ENCODE measurements around the gene BICC1.
A peak's percentile ranks its signal among the peaks of the same experiment; 100 is the strongest.

BICC1 gene

GRCh38 chr10:58531084-58531695, 18.5 kb downstream of the BICC1 start:
- in situ Hi-C loops (cut with HindIII; ENCODE audit: low pct_ligation_motif_present, low sequenced_read_pairs): no loop called here
- no peaks in the 10 kb centered on the region for H3K36me3 ChIP-seq (replicated peaks)
- H3K27me3 ChIP-seq (replicated peaks): no peaks in the 10 kb centered on the region
- no peak overlapping the region for H3K4me3 ChIP-seq (ENCODE audit: low read depth, low read length)
- H3K27ac ChIP-seq: no peak overlapping the region
- peak; percentile 82 for DNase-seq
- TF ChIP-seq, protein P1, sequence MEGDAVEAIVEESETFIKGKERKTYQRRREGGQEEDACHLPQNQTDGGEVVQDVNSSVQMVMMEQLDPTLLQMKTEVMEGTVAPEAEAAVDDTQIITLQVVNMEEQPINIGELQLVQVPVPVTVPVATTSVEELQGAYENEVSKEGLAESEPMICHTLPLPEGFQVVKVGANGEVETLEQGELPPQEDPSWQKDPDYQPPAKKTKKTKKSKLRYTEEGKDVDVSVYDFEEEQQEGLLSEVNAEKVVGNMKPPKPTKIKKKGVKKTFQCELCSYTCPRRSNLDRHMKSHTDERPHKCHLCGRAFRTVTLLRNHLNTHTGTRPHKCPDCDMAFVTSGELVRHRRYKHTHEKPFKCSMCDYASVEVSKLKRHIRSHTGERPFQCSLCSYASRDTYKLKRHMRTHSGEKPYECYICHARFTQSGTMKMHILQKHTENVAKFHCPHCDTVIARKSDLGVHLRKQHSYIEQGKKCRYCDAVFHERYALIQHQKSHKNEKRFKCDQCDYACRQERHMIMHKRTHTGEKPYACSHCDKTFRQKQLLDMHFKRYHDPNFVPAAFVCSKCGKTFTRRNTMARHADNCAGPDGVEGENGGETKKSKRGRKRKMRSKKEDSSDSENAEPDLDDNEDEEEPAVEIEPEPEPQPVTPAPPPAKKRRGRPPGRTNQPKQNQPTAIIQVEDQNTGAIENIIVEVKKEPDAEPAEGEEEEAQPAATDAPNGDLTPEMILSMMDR (IDR thresholded peaks at IDR 0.05; ENCODE audit: low read depth, low read length, missing control alignments): peak; percentile 85

DNA sequence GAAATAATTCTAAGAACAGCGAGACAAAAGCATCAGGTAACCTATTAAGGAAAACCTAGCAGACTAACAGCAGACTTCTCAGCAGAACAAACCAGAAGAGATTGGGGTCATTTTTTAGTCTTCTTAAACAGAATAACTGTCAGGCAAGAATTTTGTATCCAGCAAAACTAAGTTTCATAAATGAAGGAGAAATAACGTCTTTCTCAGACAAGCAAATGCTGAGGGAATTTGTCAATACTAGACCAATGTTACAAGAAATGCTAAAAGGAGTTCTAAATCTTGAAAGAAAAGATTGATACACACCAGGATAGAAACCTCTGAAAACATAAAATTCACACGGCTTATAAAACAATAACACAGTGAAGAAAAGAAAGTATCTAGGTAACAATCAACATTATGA, 22.6 kb downstream of the BICC1 start:
- Histone ChIP-seq H3K4me3 (ENCODE audit: low read depth, low read length) (no peak overlapping the region), H3K27ac (no peak overlapping the region), H3K27me3 (replicated peaks) (no peaks in the 10 kb centered on the region), H3K36me3 (replicated peaks) (no peaks in the 10 kb centered on the region)
- TF ChIP-seq, protein P1 (IDR thresholded peaks at IDR 0.05; ENCODE audit: low read depth, low read length, missing control alignments): no peak
- no peak for DNase-seq
- in situ Hi-C loops (cut with HindIII; ENCODE audit: low pct_ligation_motif_present, low sequenced_read_pairs): no loop called here

DNA sequence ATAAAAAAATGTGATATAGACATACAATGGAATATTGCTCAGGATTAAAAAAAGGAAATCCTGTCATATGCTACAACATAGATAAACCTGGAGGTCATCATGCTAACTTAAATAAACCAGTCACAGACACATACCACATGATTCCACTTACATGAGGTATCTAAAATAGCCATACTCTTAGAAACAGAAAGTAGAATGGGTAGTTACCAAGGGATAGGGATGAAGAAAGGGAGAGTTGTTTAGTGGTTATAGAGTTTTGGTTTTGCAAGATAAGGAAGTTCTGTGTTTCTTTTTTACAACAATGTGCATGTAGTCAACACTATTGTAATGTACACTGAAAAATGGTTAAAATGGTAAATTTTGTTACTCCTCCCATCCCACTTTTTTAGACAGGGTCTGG, 30.5 kb downstream of the BICC1 start:
- H3K27me3 ChIP-seq (replicated peaks): no peaks in the 10 kb centered on the region
- in situ Hi-C loops (cut with HindIII; ENCODE audit: low pct_ligation_motif_present, low sequenced_read_pairs): no loop called here
- H3K27ac ChIP-seq: no peak overlapping the region
- H3K4me3 ChIP-seq (ENCODE audit: low read depth, low read length): no peak overlapping the region
- TF ChIP-seq, protein P1 (IDR thresholded peaks at IDR 0.05; ENCODE audit: low read depth, low read length, missing control alignments): no peak
- no peak for DNase-seq
- H3K36me3 ChIP-seq (replicated peaks): no peaks in the 10 kb centered on the region

DNA sequence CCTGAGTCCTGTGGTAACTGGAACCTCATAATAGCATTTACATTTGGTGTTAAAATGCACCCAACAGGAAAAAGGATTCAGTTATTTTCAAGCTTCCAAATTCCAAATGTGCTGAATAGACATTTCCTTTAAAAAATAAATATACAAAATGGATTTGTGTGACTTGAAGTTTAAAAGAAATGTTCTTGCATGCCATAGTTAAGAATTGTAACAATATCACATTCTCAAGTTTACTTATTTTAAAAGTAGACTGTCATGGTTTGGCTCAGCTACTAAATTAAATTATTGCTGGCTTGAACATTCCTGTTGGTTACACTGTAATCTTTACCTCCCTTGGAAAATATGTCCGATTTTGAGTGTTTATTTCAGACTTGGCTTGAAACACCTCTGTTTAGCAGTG, 31.5 kb downstream of the BICC1 start:
- TF ChIP-seq, protein P1 (IDR thresholded peaks at IDR 0.05; ENCODE audit: low read depth, low read length, missing control alignments): no peak
- no peak overlapping the region for H3K4me3 ChIP-seq (ENCODE audit: low read depth, low read length)
- no peaks in the 10 kb centered on the region for H3K27me3 ChIP-seq (replicated peaks)
- no peak for DNase-seq
- H3K36me3 ChIP-seq (replicated peaks): no peaks in the 10 kb centered on the region
- H3K27ac ChIP-seq: no peak overlapping the region
- in situ Hi-C loops (cut with HindIII; ENCODE audit: low pct_ligation_motif_present, low sequenced_read_pairs): no loop called here

GRCh38 chr10:58545427-58545826, 32.8 kb downstream of the BICC1 start:
- Histone ChIP-seq H3K27me3 (replicated peaks) (no peaks in the 10 kb centered on the region), H3K27ac (no peak overlapping the region), H3K36me3 (replicated peaks) (no peaks in the 10 kb centered on the region), H3K4me3 (ENCODE audit: low read depth, low read length) (no peak overlapping the region)
- in situ Hi-C loops (cut with HindIII; ENCODE audit: low pct_ligation_motif_present, low sequenced_read_pairs): no loop called here
- no peak for DNase-seq
- TF ChIP-seq, protein P1 (IDR thresholded peaks at IDR 0.05; ENCODE audit: low read depth, low read length, missing control alignments): no peak

GRCh38 chr10:58546137-58546536, 33.5 kb downstream of the BICC1 start:
- no peak for DNase-seq
- H3K27ac ChIP-seq: no peak overlapping the region
- no peak overlapping the region for H3K4me3 ChIP-seq (ENCODE audit: low read depth, low read length)
- TF ChIP-seq, protein P1 (IDR thresholded peaks at IDR 0.05; ENCODE audit: low read depth, low read length, missing control alignments): no peak
- no peaks in the 10 kb centered on the region for H3K36me3 ChIP-seq (replicated peaks)
- H3K27me3 ChIP-seq (replicated peaks): no peaks in the 10 kb centered on the region
- in situ Hi-C loops (cut with HindIII; ENCODE audit: low pct_ligation_motif_present, low sequenced_read_pairs): no loop called here

All from brain microvascular endothelial cell (primary cell).